GM06990 (cell line): Measurements from ENCODE around the gene BPIFB3.

Source experiments
- DNase-seq: peaks from one replicate; pipeline ENCODE4 v3.0.0-alpha.2; 2011; ENCODE audit not compliant: insufficient read length; ENCODE audit errors: extremely low read depth
- H3K27me3 ChIP-seq: replicated peaks from 2 replicates; pipeline ENCODE4 v1.6.0; 2011; ENCODE audit warnings: low read length; ENCODE audit not compliant: control insufficient read depth, insufficient read depth
- H3K36me3 ChIP-seq: 2 replicates; pipeline ENCODE4 v1.5.1; 2011; ENCODE audit warnings: low read length; ENCODE audit not compliant: control insufficient read depth, insufficient read depth
- H3K4me3 ChIP-seq: replicated peaks from 2 replicates; pipeline ENCODE4 v1.5.1; 2011; ENCODE audit warnings: low read depth, mild to moderate bottlenecking, control low read depth, low read length
- CTCF ChIP-seq: IDR thresholded peaks from 2 replicates; pipeline ENCODE4 v1.5.1; 2011; ENCODE audit warnings: low read length, control low read depth, mild to moderate bottlenecking, inconsistent platforms; ENCODE audit not compliant: insufficient read depth, poor library complexity, severe bottlenecking

Gene BPIFB3

GRCh38 chr20:33091147-33091546, 37.4 kb downstream of the BPIFB3 start:
- no peak for TF ChIP-seq CTCF
- no peaks in the 10 kb centered on the region for H3K27me3 ChIP-seq
- no peaks in the 10 kb centered on the region for H3K36me3 ChIP-seq
- no peak for DNase-seq
- H3K4me3 ChIP-seq: no peak overlapping the region

DNA sequence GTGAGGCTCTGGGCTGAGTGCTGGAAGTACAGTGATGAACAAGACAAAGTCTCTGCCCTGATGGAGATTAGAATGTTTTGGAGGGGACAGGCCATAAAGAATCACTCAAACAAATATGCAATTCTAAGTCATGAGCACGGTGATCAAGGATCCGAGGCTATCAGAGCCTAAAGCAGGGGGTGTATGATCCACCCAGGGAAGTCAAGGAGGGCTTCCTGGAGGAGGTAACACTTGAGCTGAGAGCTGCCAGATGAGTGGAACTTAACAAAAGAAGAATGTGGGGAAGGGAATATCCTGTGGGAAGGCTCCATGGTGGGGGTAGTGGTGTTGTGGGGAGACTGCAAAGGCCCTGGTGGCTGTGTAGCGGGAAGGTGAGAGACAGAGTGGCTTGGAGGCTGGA, 38.0 kb downstream of the BPIFB3 start:
- no peak for TF ChIP-seq CTCF
- H3K27me3 ChIP-seq: no peaks in the 10 kb centered on the region
- no peaks in the 10 kb centered on the region for H3K36me3 ChIP-seq
- no peak for DNase-seq
- H3K4me3 ChIP-seq: no peak overlapping the region

DNA sequence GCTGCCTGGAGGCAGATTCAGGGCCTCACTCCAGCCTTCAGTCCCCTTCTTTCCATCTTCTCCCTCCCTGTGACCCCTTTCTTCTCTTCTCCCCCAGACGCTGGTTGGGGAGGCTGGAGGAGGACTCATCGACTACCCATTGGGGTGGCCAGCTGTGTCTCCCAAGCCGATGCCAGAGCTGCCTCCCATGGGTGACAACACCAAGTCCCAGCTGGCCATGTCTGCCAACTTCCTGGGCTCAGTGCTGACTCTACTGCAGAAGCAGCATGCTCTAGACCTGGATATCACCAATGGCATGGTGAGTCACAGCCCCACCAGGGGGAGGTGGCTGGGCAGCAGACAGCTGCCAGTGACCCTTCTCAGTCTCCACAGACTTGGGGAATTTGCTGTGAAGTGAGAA, 38.7 kb downstream of the BPIFB3 start:
- no peaks in the 10 kb centered on the region for H3K27me3 ChIP-seq
- DNase-seq: no peak
- no peak overlapping the region for H3K4me3 ChIP-seq
- TF ChIP-seq CTCF: no peak
- H3K36me3 ChIP-seq: no peaks in the 10 kb centered on the region

GRCh38 chr20:33093074-33093473, 39.4 kb downstream of the BPIFB3 start:
- no peaks in the 10 kb centered on the region for H3K36me3 ChIP-seq
- no peaks in the 10 kb centered on the region for H3K27me3 ChIP-seq
- no peak for DNase-seq
- no peak overlapping the region for H3K4me3 ChIP-seq
- TF ChIP-seq CTCF: no peak

DNA sequence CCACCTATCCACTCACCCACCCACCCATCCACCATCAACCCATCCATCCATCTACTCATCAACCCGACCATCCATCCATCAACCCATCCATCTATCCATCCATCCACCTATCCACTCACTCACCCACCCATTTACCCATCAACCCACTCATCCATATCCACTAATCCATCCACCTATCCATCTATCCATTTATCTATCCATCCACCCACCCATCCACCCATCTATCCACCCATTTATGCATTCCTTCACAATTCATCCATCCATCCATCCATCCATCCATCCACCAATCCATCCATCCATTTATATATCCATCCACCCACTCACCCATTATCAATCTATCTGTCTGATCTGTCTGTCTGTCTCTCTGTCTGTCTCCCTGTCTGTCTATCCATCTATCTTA, 39.9 kb downstream of the BPIFB3 start:
- Histone ChIP-seq H3K4me3 (no peak overlapping the region), H3K27me3 (no peaks in the 10 kb centered on the region), H3K36me3 (no peaks in the 10 kb centered on the region)
- no peak for DNase-seq
- TF ChIP-seq CTCF: no peak

GRCh38 chr20:33095249-33095648, 41.5 kb downstream of the BPIFB3 start:
- Histone ChIP-seq H3K36me3 (no peaks in the 10 kb centered on the region), H3K4me3 (no peak overlapping the region), H3K27me3 (no peaks in the 10 kb centered on the region)
- no peak for TF ChIP-seq CTCF
- no peak for DNase-seq
